ENCODE data around the gene DDX5. TPM values are rescaled to one million over a fixed set of nuclear protein-coding genes. Genes with fewer than 3 reads are reported as not detected.
A peak's percentile ranks its signal among the peaks of the same experiment; 100 is the strongest.

Gene DDX5
- 1,273 TPM for total RNA-seq (ENCODE audit: unreplicated experiment)
- long read RNA-seq, transcript DDX5-201 (13 exons, 2,554 nt) = major isoform, 1,492 of 1,705 reads
- long read RNA-seq, transcript DDX5-215 (12 exons, 3,558 nt) = minor isoform, 32 of 1,705 reads
- long read RNA-seq, partial matches to known transcripts = 102 of 1,705 reads
- long read RNA-seq, other reads (novel, unspliced or antisense) = 77 of 1,705 reads

- Mint-ChIP-seq H3K36me3 (ENCODE audit: unreplicated experiment) (peaks cover 11% of the 10 kb centered on the region), H3K27ac (ENCODE audit: unreplicated experiment) (peak within 1 kb of the TSS; percentile 100), H3K4me3 (ENCODE audit: unreplicated experiment) (peak within 1 kb of the TSS; percentile 100), H3K9me3 (ENCODE audit: unreplicated experiment) (peaks cover 29% of the 10 kb centered on the region), H3K27me3 (ENCODE audit: unreplicated experiment) (peaks cover 29% of the 10 kb centered on the region), H3K4me1 (ENCODE audit: low read depth, unreplicated experiment) (peaks cover 20% of the 10 kb centered on the region)
- TF ChIP-seq CTCF (IDR thresholded peaks at IDR 0.05; ENCODE audit: partially characterized antibody, unreplicated experiment) = no peak
- peak; percentile 97 for DNase-seq
Measured at GRCh38 chr17:64506201-64506575, at the start of gene DDX5. Gene DDX5, minus strand, starts transcription at chr17:64506289. Its CDS starts 170 bp downstream, at chr17:64506119.

GRCh38 chr17:64555281-64555680, 49.2 kb upstream of the DDX5 start:
- no peak overlapping the region for H3K4me3 Mint-ChIP-seq (ENCODE audit: unreplicated experiment)

GRCh38 chr17:64554028-64554637, 48.0 kb upstream of the DDX5 start:
- H3K4me3 Mint-ChIP-seq (ENCODE audit: unreplicated experiment) = no peak overlapping the region
- no peak for DNase-seq
- H3K9me3 Mint-ChIP-seq (ENCODE audit: unreplicated experiment) = no peaks in the 10 kb centered on the region
- no peaks in the 10 kb centered on the region for H3K27me3 Mint-ChIP-seq (ENCODE audit: unreplicated experiment)
- no peaks in the 10 kb centered on the region for H3K4me1 Mint-ChIP-seq (ENCODE audit: low read depth, unreplicated experiment)
- H3K27ac Mint-ChIP-seq (ENCODE audit: unreplicated experiment) = no peak overlapping the region
- TF ChIP-seq CTCF (IDR thresholded peaks at IDR 0.05; ENCODE audit: partially characterized antibody, unreplicated experiment) = no peak
- H3K36me3 Mint-ChIP-seq (ENCODE audit: unreplicated experiment) = no peaks in the 10 kb centered on the region

More at GRCh38 chr17:64555281-64555680, 49.2 kb upstream of the DDX5 start:
- no peaks in the 10 kb centered on the region for H3K9me3 Mint-ChIP-seq (ENCODE audit: unreplicated experiment)
- no peak for DNase-seq
- no peaks in the 10 kb centered on the region for H3K4me1 Mint-ChIP-seq (ENCODE audit: low read depth, unreplicated experiment)
- no peak for TF ChIP-seq CTCF (IDR thresholded peaks at IDR 0.05; ENCODE audit: partially characterized antibody, unreplicated experiment)
- no peak overlapping the region for H3K27ac Mint-ChIP-seq (ENCODE audit: unreplicated experiment)
- no peaks in the 10 kb centered on the region for H3K36me3 Mint-ChIP-seq (ENCODE audit: unreplicated experiment)
- H3K27me3 Mint-ChIP-seq (ENCODE audit: unreplicated experiment) = no peaks in the 10 kb centered on the region

GRCh38 chr17:64551461-64551860, 45.4 kb upstream of the DDX5 start:
- Mint-ChIP-seq H3K27ac (ENCODE audit: unreplicated experiment) (no peak overlapping the region), H3K36me3 (ENCODE audit: unreplicated experiment) (no peaks in the 10 kb centered on the region), H3K4me1 (ENCODE audit: low read depth, unreplicated experiment) (peaks cover 12% of the 10 kb centered on the region), H3K4me3 (ENCODE audit: unreplicated experiment) (no peak overlapping the region), H3K9me3 (ENCODE audit: unreplicated experiment) (no peaks in the 10 kb centered on the region), H3K27me3 (ENCODE audit: unreplicated experiment) (no peaks in the 10 kb centered on the region)
- TF ChIP-seq CTCF (IDR thresholded peaks at IDR 0.05; ENCODE audit: partially characterized antibody, unreplicated experiment) = no peak
- DNase-seq = no peak

- Mint-ChIP-seq H3K4me3 (ENCODE audit: unreplicated experiment) (peak overlapping the region; percentile 58), H3K36me3 (ENCODE audit: unreplicated experiment) (no peaks in the 10 kb centered on the region), H3K4me1 (ENCODE audit: low read depth, unreplicated experiment) (peaks cover 18% of the 10 kb centered on the region), H3K9me3 (ENCODE audit: unreplicated experiment) (no peaks in the 10 kb centered on the region), H3K27me3 (ENCODE audit: unreplicated experiment) (no peaks in the 10 kb centered on the region), H3K27ac (ENCODE audit: unreplicated experiment) (peak overlapping the region; percentile 92)
- TF ChIP-seq CTCF (IDR thresholded peaks at IDR 0.05; ENCODE audit: partially characterized antibody, unreplicated experiment) = no peak
- DNase-seq = peak; percentile 40
Measured at GRCh38 chr17:64547319-64547718, 41.2 kb upstream of the DDX5 start.
